HEK293T (cell line): ENCODE results near the gene PIK3CB.
"Not testable (repeated sequence)": the region's sequence is repeated elsewhere in the genome, so short reads cannot be mapped to it uniquely, and the experiment has no call there.

Experiments
- CTCF ChIA-PET: fragments of 350-600 bp; formaldehyde crosslinking; extraction: SDS; loops from one replicate; lab custom pipeline; 2021; ENCODE audit warnings: antibody characterized with exemption, inconsistent platforms; lab: Yijun Ruan, JAX
- POLR2A ChIA-PET: fragments of 350-600 bp; formaldehyde crosslinking; extraction: SDS; loops from one replicate; lab custom pipeline; 2020; ENCODE audit warnings: antibody characterized with exemption, inconsistent platforms; lab: Yijun Ruan, JAX
- DNase-seq: peaks from one replicate; pipeline ENCODE4 v3.0.0; 2012; ENCODE audit warnings: mixed read lengths; ENCODE audit errors: extremely low spot score
- ARNT ChIP-seq: fragments of 450-650 bp; IDR thresholded peaks from 2 replicates; pipeline ENCODE4 v1.6.1; 2017; ENCODE audit warnings: mild to moderate bottlenecking
- CTBP1 ChIP-seq: fragments of 450-650 bp; IDR thresholded peaks from 2 replicates; pipeline ENCODE4 v1.6.1; 2016; ENCODE audit warnings: borderline replicate concordance
- ELF4 ChIP-seq: fragments of 450-650 bp; IDR thresholded peaks from 2 replicates; pipeline ENCODE4 v1.6.1; 2017; ENCODE audit warnings: antibody characterized with exemption
- FOXM1 ChIP-seq: fragments of 450-650 bp; IDR thresholded peaks from 2 replicates; pipeline ENCODE4 v1.6.1; 2017; ENCODE audit warnings: mild to moderate bottlenecking, borderline replicate concordance
- L3MBTL2 ChIP-seq: fragments of 450-650 bp; conservative IDR thresholded peaks from 2 replicates; pipeline ENCODE4 v1.6.1; 2016; ENCODE audit warnings: mild to moderate bottlenecking
- LEF1 ChIP-seq: fragments of 450-650 bp; IDR thresholded peaks from 2 replicates; pipeline ENCODE4 v1.6.1; 2017; ENCODE audit warnings: mild to moderate bottlenecking, borderline replicate concordance
- NFRKB ChIP-seq: fragments of 450-650 bp; IDR thresholded peaks from 2 replicates; pipeline ENCODE4 v1.6.1; 2016; ENCODE audit warnings: mild to moderate bottlenecking, moderate library complexity
- SUZ12 ChIP-seq: fragments of 450-650 bp; IDR thresholded peaks from 2 replicates; pipeline ENCODE4 v1.6.1; 2016; ENCODE audit warnings: mild to moderate bottlenecking
- ZNF384 ChIP-seq: fragments of 450-650 bp; IDR thresholded peaks from 2 replicates; pipeline ENCODE4 v1.6.1; 2016

Gene PIK3CB

GRCh38 chr3:138608322-138609135, 226.2 kb downstream of the PIK3CB start, which contains the start of gene FAIM:
Gene FAIM, plus strand, starts transcription at chr3:138608771. Its CDS starts 10,956 bp downstream, at chr3:138619727.
- no peak for TF ChIP-seq SUZ12
- no peak for TF ChIP-seq CTBP1
- no peak for TF ChIP-seq ARNT
- TF ChIP-seq ZNF384, result no peak
- no peak for TF ChIP-seq NFRKB
- no peak for TF ChIP-seq ELF4
- peak; percentile 51 for TF ChIP-seq L3MBTL2
- no peak for TF ChIP-seq FOXM1
- TF ChIP-seq LEF1, result no peak
- ChIA-PET POLR2A (interaction anchor here (1.0 to 2.7 kb wide), 4 partner anchors 9 to 84 kb away, joined by 3 to 15 read pairs (median 4); partner anchors contain the start of gene CEP70), CTCF (interaction anchor here (1.0 kb wide), 1 partner anchor 14 kb away, joined by 3 read pairs; no protein-coding TSS in a partner anchor)
- peak; percentile 62 for DNase-seq

- POLR2A ChIA-PET, CTCF ChIA-PET: not testable (repeated sequence)
These were observed 230.6 kb downstream of the PIK3CB start for GRCh38 chr3:138604106-138604595.

More at GRCh38 chr3:138604106-138604595, 230.6 kb downstream of the PIK3CB start:
- DNase-seq, result not testable (repeated sequence)
